Measurements from ENCODE around the gene TEX14.
"Not testable (repeated sequence)": the region's sequence is repeated elsewhere in the genome, so short reads cannot be mapped to it uniquely, and the experiment has no call there.

Gene TEX14

GRCh38 chr17:58597371-58597770 is 94.5 kb downstream of the TEX14 start:
- no peak for DNase-seq

GRCh38 chr17:58595194-58595792 is 96.6 kb downstream of the TEX14 start:
- peak; percentile 9 for DNase-seq

- no peak for DNase-seq
These were observed 98.7 kb downstream of the TEX14 start for GRCh38 chr17:58593123-58593522.

- no peak for DNase-seq
These were observed 100.4 kb downstream of the TEX14 start for GRCh38 chr17:58591455-58591854.

GRCh38 chr17:58590377-58590776 is 101.5 kb downstream of the TEX14 start:
- no peak for DNase-seq

- DNase-seq = peak; percentile 69
These were observed 104.1 kb downstream of the TEX14 start for GRCh38 chr17:58587713-58588117.

- no peak for DNase-seq
These were observed 105.7 kb downstream of the TEX14 start for GRCh38 chr17:58586009-58586644.

- no peak for DNase-seq
These were observed 106.3 kb downstream of the TEX14 start for GRCh38 chr17:58585554-58585953.

GRCh38 chr17:58583486-58583885 is 108.4 kb downstream of the TEX14 start:
- DNase-seq = no peak

GRCh38 chr17:58582718-58583117 is 109.1 kb downstream of the TEX14 start:
- not testable (repeated sequence) for DNase-seq

- no peak for DNase-seq
These were observed 111.2 kb downstream of the TEX14 start for GRCh38 chr17:58580671-58581070.

GRCh38 chr17:58577696-58578095 is 114.1 kb downstream of the TEX14 start:
- peak; percentile 66 for DNase-seq

GRCh38 chr17:58576679-58577367 is 115.0 kb downstream of the TEX14 start:
- DNase-seq = no peak

- peak; percentile 3 for DNase-seq
These were observed 116.3 kb downstream of the TEX14 start for GRCh38 chr17:58575511-58575910.

- no peak for DNase-seq
These were observed 117.8 kb downstream of the TEX14 start for GRCh38 chr17:58574025-58574424.

- no peak for DNase-seq
These were observed 119.0 kb downstream of the TEX14 start for GRCh38 chr17:58572846-58573245.

- DNase-seq = no peak
These were observed 121.1 kb downstream of the TEX14 start for GRCh38 chr17:58570758-58571157.

- no peak for DNase-seq
These were observed 122.6 kb downstream of the TEX14 start for GRCh38 chr17:58569196-58569595.

- DNase-seq = no peak
These were observed 123.6 kb downstream of the TEX14 start for GRCh38 chr17:58568044-58568799.

- DNase-seq = no peak
These were observed 126.2 kb downstream of the TEX14 start for GRCh38 chr17:58565389-58566311.

- DNase-seq = no peak
These were observed 126.9 kb downstream of the TEX14 start for GRCh38 chr17:58564971-58565370.

- no peak for DNase-seq
These were observed 127.6 kb downstream of the TEX14 start for GRCh38 chr17:58564243-58564642.

All from activated CD4-positive, alpha-beta T cell treated with anti-CD3 and anti-CD28 coated beads, Interleukin-2, Interleukin-6, amounts not matched to agents 100 ng/mL and 50 ng/mL, durations not matched to agents 16 hours and 8 hours (primary cell).